GM21423 (cell line): ENCODE measurements around the gene PNPT1.
"Not testable (repeated sequence)": the region's sequence is repeated elsewhere in the genome, so short reads cannot be mapped to it uniquely, and the experiment has no call there.

Experiments used
- ATAC-seq: cut with Tn5 transposase; IDR thresholded peaks from one replicate; pipeline ENCODE4 v1.9.1; 2021; ENCODE audit warnings: mild to moderate bottlenecking, moderate library complexity; ENCODE audit not compliant: unreplicated experiment

Gene PNPT1

DNA sequence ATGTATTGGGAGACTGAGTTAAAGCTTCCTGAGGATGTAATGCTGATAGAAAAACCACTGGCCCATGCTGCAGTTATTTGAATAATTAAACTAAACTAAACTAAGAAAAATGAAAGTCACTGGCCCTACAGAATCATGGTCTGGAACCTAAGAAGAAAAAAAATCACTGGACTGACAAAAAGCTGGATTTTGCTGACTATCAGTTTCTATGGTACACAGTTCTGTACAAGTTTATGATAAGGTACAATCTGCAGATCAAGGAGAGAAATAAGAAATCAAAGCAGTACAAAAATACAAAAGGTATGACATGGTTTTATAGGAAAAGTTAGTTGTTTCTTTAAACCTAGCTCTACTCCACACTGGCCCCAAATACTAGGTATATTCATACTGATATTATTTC, 91.8 kb downstream of the PNPT1 start:
- ATAC-seq, result no peak

DNA sequence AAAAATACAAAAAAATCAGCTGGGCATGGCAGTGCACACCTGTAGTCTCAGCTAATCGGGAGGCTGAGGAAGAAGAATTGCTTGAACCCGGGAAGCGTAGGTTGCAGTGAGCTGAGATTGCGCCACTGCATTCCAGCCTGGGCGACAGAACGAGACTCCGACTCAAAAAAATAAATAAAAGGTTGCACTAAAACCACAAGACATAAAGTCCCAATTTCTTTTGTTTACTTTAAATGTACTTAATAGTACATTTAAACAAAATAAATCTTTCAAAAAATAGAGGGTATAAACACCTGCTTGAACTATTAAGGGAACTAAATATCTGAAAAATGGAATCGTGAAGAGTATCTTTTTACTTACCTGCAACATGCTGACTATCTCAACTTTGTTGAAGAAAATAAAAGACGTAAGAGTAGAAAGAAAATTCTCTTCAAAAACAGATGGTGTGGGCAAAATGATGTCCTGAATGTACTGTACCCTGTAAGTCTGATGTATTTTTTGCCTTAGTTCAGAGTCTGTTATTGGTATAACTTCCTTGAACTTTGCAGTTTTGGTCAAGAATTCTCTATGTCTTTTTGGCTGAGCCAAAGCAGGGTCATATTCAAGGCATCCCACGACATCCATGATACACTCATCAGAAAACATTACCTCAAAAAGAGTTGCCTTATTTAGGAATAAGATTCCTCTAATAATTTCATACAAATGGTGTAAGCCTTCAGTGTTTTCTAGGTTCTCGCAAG, 95.4 kb downstream of the PNPT1 start:
- no peak for ATAC-seq

DNA sequence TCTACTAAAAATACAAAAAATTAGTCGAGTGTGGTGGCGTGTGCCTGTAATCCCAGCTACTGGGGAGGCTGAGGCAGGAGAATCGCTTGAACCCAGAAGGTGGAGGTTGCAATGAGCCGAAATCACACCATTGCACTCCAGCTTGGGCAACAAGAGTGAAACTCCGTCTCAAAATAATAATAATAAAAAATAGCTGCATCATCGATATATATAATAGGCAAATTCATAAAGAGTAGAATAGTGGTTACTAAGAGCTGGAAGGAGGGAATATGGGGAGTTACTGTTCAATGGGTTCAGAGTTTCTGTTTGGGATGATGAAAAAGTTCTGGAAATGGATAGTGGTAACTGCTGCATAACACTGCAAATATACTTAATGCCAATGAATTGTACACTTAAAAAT, 96.8 kb downstream of the PNPT1 start:
- ATAC-seq, result not testable (repeated sequence)

DNA sequence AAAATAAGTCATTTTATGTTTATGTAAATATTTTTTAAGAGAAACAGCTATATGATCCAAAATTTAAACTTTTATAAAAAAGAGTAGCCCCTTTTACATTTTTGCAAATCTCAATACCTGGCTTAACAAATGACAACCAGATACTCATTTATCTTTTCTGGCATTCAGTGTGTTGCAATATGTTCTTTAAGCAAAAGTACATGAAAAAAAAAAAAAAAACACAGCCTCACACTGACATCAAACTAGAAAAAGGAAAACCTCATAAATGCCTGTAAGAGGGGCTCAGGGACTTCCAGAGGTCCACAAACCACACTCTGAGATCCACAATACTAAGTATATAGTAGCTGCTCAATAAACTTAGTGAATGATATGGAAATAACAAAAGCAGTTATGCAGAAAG, 98.1 kb downstream of the PNPT1 start:
- ATAC-seq, result no peak

DNA sequence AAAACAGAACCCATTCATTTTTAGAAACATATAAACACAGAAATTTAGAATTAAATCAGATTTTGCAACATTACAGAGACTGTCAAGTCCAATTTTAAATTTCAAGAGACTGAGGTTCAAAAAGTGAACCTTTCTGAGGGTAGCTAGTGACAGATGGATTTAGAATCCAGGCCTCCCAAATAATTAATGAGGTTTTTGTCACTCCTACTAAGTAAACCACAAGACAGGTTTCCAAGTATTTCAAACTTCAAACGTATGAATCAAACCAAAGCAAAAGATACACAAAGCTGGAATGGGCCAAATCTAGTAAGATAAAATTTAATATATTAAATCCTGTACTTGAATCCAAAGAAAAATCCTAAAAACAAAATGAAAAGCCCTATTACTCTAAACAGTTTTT, 101.5 kb downstream of the PNPT1 start:
- ATAC-seq, result no peak

DNA sequence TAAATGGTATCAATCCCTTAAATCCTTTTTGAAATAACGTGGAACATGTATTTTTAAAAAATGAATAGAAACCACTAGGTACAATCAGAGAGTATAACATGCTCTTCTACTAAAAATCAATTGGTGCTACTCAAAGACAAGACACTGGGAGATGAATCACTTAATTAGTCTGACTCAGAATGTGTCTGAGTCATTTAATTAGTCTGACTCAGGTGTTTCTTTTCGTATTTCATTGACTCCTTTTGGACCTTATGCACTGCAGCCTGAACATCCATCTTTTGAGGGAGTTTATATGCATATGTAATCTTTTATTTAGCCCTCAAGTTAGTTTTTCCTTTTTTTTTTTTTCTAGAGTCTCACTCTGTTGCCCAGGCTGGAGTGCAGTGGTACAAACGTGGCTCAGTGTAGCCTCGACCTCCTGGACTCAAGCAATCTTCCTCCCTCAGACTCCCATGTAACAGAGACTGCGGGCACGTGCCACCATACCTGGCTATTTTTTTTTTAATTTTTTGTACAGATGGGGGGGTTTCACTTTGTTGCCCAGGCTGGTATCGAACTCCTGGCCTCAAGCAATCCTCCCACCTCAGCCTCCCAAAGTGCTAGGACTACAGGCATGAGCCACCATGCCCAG, 102.7 kb downstream of the PNPT1 start:
- ATAC-seq, result peak; percentile 79

DNA sequence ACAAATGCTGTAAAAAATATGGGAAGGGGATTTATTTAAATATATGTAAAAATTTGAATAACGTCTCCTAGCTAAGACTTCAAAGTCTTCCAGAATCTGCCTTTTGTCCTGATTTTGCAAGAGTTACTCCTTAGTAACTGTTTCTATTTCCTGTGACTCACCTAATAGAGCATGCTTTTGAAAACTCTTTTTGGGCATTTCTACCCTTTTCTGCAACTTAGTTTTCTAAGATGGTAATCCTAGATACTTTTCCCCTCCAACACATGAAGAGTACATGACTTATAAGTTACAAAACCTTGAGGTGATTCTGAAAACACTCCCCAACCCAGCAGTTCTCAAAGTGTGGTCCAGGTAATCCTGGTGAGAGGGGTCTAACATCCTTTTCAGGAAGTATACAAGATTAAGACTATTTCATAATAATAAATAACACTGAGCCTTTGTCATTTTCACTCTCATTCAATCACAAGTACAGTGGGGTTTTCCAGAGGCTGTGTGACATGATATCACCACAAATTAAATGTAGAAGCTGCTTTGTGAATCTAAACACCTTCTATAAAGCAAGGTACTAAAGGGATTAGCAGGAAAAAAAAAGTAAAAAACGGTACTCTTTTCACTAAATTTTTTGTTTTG, 108.1 kb downstream of the PNPT1 start:
- no peak for ATAC-seq
